ENCODE results near the gene ASCC3. TPM values are rescaled to one million over a fixed set of nuclear protein-coding genes. Genes with fewer than 3 reads are reported as not detected.
A peak's percentile ranks its signal among the peaks of the same experiment; 100 is the strongest.

ASCC3 gene
- polyA plus RNA-seq (ENCODE audit: insufficient read length in 10 of 10) = 10 to 100 TPM; 12.1 to 21.4 (median 17.8) TPM
- long read RNA-seq, donor 1, partial matches to known transcripts = 0 of 2 reads
- long read RNA-seq, donor 1, other reads (novel, unspliced or antisense) = 0 of 2 reads
- long read RNA-seq, donor 2, partial matches to known transcripts = 0 of 3 reads
- long read RNA-seq, donor 2, other reads (novel, unspliced or antisense) = 0 of 3 reads
- long read RNA-seq, donor 3 = 0 reads
- long read RNA-seq, donor 4 = 0 reads
- long read RNA-seq, donor 5, partial matches to known transcripts = 0 of 2 reads
- long read RNA-seq, donor 5, other reads (novel, unspliced or antisense) = 0 of 2 reads
- long read RNA-seq, donor 6, partial matches to known transcripts = 0 of 3 reads
- long read RNA-seq, donor 6, other reads (novel, unspliced or antisense) = 0 of 3 reads
- long read RNA-seq, donor 7 = 0 reads
- long read RNA-seq, donor 8 = 0 reads
- long read RNA-seq, donor 9 = 0 reads

DNA sequence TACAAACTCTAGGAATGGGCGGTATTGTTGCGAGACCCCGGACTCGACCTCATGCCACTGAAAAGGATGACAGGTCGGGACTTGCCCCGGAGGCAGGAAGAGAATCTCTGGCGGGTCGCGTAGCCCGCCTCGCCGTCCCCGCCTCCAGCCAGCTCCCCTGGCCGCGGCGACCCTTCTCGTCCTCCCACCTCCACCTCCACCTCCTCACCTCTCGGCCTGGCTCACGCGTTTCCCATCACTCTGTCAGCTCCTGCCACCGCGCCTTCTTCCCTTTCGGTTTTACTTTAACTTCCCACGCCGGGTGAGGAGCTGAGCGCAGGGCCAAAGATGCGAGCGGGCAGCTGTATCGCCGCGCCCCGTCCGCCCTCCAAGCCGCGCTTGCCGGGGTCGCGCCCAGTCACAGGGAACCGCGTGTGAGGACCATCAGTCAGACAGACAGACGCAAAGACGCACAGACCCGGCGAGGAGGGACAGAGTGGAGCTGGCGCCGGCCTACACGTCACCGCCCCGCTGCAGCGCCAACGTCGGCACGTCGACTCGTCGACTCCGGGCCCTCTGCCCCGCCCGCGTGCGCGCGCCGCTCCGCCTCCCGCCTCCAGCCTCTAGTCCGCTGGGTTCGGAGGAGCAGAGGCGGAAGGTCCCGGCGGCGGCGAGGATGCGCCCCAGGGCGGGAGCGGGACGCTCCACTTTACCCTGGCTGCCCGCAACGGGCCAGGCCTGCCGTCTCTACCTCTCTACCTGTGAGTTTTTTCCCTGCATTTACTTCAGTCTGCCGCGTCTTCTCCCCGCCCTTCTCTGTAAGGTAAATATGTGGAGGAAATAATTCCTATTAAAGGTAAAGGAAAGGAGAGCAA, at the start of gene ASCC3:
ASCC3 (minus strand) TSS at position 477 of the 854 bp plus-strand sequence. CDS start 13,332 bp downstream, outside the sequence.
- DNase-seq = peak; percentile 91 to 97 (median 94)

- DNase-seq = no peak
These were observed 44.6 kb upstream of the ASCC3 start for GRCh38 chr6:100925749-100926148.

DNA sequence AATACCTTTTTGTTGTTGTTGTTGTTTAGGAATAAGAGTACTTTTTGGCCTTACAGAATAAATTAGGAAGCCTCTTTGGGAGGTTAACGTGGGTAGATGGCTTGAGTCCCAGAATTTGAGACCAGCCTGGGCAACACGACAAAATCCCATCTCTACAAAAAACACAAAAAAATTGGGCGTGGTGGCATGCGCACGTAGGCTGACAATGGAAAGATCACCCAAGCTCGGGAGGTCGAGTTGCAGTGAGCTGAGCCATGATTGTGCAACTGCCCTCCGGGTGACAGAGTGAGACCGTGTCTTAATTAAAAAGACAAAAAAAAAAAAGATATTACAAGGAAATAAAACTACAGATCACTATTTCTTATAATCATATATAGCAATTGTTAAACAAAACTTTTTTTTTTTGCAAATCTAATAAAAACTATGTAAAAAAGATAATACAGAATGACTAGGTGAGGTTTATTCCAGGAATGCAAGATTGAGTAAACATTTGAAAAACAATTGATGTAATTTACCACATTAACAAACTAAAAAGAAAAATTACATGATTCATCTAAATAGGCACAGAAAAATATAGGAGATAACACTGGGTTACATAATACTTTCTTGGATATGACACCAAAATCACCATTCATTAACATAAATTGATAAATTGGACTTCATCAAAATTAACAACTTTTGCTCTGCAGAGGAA, 43.6 kb upstream of the ASCC3 start:
- DNase-seq = no peak

DNA sequence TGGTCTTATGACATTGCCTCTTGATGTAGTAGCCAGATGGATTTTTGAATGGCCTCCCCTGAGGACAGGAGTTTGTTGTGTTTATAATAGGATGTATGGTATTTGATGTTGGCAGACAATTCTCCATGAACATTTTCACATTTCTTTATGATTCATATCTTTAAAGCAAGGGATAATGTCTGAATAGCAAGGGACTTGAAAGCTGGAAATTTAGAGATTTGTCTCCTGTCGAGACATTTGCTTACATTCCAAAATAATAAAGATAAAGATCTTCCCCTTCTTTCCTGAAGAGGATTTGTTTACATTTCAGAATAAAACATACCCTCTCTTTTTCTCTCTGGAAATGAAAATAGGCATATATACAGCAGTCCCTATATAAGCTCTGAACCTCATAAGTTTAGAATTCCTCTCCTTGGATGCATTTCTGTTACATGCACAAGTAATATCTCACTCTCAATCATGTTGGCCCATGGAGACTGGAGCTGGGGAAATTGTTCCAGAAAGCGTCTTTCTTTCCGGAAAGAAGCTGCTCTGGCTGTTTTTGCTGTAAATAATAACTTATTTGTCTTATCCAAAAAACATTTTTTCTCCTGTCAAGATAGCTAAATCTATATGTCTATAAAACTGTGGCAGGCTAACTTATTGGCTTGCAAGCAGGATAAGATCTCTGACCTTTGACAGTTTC, 42.5 kb upstream of the ASCC3 start:
- peak; percentile 25 to 67 (median 42) for DNase-seq

GRCh38 chr6:100920028-100920605, 39.0 kb upstream of the ASCC3 start:
- DNase-seq = no peak

DNA sequence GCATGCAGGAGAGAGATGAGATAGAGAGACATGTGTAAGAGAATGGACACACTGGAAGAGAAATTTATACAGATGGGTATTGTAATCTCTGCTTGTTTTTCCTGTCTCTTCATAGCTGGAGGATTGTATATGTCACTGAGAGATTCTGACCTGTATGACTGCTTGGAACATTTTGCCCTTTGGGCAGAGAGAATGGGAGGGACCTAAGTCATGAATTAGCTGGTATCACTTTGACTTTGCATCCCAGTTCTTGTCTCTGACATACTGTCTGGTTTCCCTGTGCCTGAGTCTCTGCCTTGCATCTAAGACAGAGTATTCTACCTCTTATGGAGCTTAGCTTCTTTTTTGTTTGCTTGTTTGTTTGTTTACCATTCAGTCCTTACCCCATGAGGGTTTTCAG, 37.0 kb upstream of the ASCC3 start:
- DNase-seq = no peak

- no peak for DNase-seq
These were observed 34.7 kb upstream of the ASCC3 start for GRCh38 chr6:100915876-100916275.

GRCh38 chr6:100913400-100914276, 32.5 kb upstream of the ASCC3 start:
- DNase-seq = no peak

- no peak for DNase-seq
These were observed 25.2 kb upstream of the ASCC3 start for GRCh38 chr6:100906325-100906724.

- DNase-seq = no peak
These were observed 23.9 kb upstream of the ASCC3 start for GRCh38 chr6:100905067-100905466.

DNA sequence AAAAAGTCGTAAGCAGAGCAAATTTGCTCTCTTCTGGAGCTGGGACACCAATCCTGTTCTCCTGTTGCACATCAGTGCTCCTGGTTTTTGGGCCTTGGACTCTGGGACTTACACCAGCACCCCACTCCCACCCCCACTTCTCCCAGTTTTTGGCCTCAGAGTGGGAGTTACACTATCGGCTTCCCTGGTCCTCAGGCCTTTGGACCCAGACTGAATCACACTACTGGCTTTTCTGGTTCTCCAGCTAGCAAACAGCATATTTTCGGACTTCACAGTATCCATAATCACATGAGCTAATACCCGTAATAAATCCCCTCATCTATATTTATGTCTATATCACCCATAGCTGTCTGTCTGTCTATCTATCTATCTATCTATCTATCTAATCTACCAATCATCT, 23.2 kb upstream of the ASCC3 start:
- DNase-seq = no peak

GRCh38 chr6:100901582-100901981, 20.5 kb upstream of the ASCC3 start:
- no peak for DNase-seq

DNA sequence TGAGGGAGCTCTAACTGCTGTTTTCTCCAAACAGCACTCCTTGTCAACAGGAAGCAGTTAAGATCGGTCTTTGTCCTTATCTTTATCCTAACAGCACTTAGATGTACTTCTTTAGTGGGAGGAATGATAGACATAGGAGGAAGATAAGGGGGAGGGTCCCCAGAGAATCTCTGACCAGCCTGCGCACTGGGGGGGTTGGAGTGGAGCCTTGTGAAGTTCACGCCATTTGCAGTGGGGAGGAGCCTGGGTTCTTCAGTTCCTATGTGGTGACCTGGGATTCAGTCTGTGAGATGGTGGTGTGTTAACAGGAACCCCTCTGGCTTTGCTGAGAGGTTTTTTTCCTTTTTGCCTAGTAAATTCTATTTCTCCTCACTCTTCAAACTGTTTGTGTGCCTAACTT, 18.1 kb upstream of the ASCC3 start:
- DNase-seq = no peak

- DNase-seq = no peak
These were observed 16.5 kb upstream of the ASCC3 start for GRCh38 chr6:100897671-100898070.

DNA sequence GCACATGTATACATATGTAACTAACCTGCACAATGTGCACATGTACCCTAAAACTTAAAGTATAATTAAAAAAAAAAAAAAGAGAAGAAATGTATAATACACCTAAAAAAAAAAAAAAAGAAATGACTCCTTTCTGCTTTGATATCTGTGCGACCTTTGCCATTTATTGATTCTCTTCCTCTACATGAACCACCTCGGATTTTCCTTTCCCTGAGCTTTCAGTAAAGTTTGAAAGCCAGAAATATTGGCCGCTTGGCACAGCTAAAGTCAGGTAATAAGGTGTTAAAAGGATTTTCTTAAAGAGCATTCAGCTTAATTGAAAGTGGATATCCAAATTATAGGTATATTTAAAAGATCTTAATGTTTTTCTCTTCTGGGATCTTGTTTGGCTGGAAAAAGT, 12.6 kb upstream of the ASCC3 start:
- DNase-seq = no peak

GRCh38 chr6:100892693-100893092, 11.6 kb upstream of the ASCC3 start:
- peak in 2 of 3 donors; percentile 31 to 78 for DNase-seq

GRCh38 chr6:100892116-100892515, 11.0 kb upstream of the ASCC3 start:
- no peak for DNase-seq

- DNase-seq = peak in 1 of 3 donors; percentile 5
These were observed 9.9 kb upstream of the ASCC3 start for GRCh38 chr6:100891079-100891478.

GRCh38 chr6:100890646-100891045, 9.5 kb upstream of the ASCC3 start:
- DNase-seq = peak in 1 of 3 donors; percentile 18

DNA sequence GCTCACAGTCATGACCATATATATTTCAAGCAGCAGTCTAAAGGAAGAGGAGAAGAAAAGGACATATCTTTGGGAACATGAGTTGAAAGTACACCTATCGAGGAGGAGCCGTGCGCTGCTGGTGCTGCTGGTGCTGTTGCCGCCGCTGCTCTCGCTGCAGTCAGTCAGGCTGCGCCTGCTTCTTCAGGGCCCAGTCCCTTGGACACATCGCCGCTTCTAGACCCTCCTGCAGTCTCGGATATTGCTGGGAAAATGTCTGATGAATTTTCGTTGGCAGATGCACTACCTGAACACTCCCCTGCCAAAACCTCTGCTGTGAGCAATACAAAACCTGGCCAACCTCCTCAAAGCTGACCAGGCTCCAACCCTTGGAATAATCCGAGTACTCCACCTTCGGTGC, 8.2 kb upstream of the ASCC3 start:
- no peak for DNase-seq

Measured in muscle of back (tissue), 13 donors.